ENCODE data around the gene OR2AE1.
"Not testable (repeated sequence)": the region's sequence is repeated elsewhere in the genome, so short reads cannot be mapped to it uniquely, and the experiment has no call there.

OR2AE1 gene

GRCh38 chr7:99876933-99877332 lies at the start of gene OR2AE1:
OR2AE1 (minus strand) TSS chr7:99877033; CDS start chr7:99877033, 0 bp downstream.
- no peak for DNase-seq (ENCODE audit: low spot score)

GRCh38 chr7:99926321-99926720 lies 49.5 kb upstream of the OR2AE1 start:
- no peak for DNase-seq (ENCODE audit: low spot score)

GRCh38 chr7:99923200-99923599 lies 46.4 kb upstream of the OR2AE1 start:
- DNase-seq (ENCODE audit: low spot score) = no peak

GRCh38 chr7:99920149-99920548 lies 43.3 kb upstream of the OR2AE1 start:
- no peak for DNase-seq (ENCODE audit: low spot score)

GRCh38 chr7:99919814-99920112 lies 42.9 kb upstream of the OR2AE1 start:
- no peak for DNase-seq (ENCODE audit: low spot score)

- DNase-seq (ENCODE audit: low spot score) = peak; percentile 90
Observed at GRCh38 chr7:99918959-99919813, 42.4 kb upstream of the OR2AE1 start, which contains the start of gene TRIM4. TRIM4 (minus strand) TSS chr7:99919530; CDS start chr7:99919401, 129 bp downstream.

- no peak for DNase-seq (ENCODE audit: low spot score)
Observed at GRCh38 chr7:99910976-99911375, 34.1 kb upstream of the OR2AE1 start.

GRCh38 chr7:99901581-99901980 lies 24.7 kb upstream of the OR2AE1 start:
- DNase-seq (ENCODE audit: low spot score) = no peak

GRCh38 chr7:99899830-99900519 lies 23.1 kb upstream of the OR2AE1 start:
- no peak for DNase-seq (ENCODE audit: low spot score)

GRCh38 chr7:99898836-99899235 lies 22.0 kb upstream of the OR2AE1 start:
- DNase-seq (ENCODE audit: low spot score) = no peak

- DNase-seq (ENCODE audit: low spot score) = no peak
Observed at GRCh38 chr7:99898023-99898357, 21.2 kb upstream of the OR2AE1 start.

GRCh38 chr7:99897322-99898022 lies 20.6 kb upstream of the OR2AE1 start:
- DNase-seq (ENCODE audit: low spot score) = no peak

GRCh38 chr7:99894738-99895137 lies 17.9 kb upstream of the OR2AE1 start:
- DNase-seq (ENCODE audit: low spot score) = no peak

- no peak for DNase-seq (ENCODE audit: low spot score)
Observed at GRCh38 chr7:99893280-99893679, 16.4 kb upstream of the OR2AE1 start.

GRCh38 chr7:99890348-99890747 lies 13.5 kb upstream of the OR2AE1 start:
- not testable (repeated sequence) for DNase-seq (ENCODE audit: low spot score)

- DNase-seq (ENCODE audit: low spot score) = not testable (repeated sequence)
Observed at GRCh38 chr7:99888366-99888765, 11.5 kb upstream of the OR2AE1 start.

- no peak for DNase-seq (ENCODE audit: low spot score)
Observed at GRCh38 chr7:99881370-99881769, 4.5 kb upstream of the OR2AE1 start.

- no peak for DNase-seq (ENCODE audit: low spot score)
Observed at GRCh38 chr7:99876491-99876890, 342 bp downstream of the OR2AE1 start.

GRCh38 chr7:99868246-99868645 lies 8.6 kb downstream of the OR2AE1 start:
- DNase-seq (ENCODE audit: low spot score) = no peak

GRCh38 chr7:99867477-99867876 lies 9.4 kb downstream of the OR2AE1 start:
- DNase-seq (ENCODE audit: low spot score) = not testable (repeated sequence)

GRCh38 chr7:99863847-99864440 lies 12.9 kb downstream of the OR2AE1 start:
- DNase-seq (ENCODE audit: low spot score) = no peak

- DNase-seq (ENCODE audit: low spot score) = no peak
Observed at GRCh38 chr7:99860281-99861127, 16.3 kb downstream of the OR2AE1 start.
